GM12874 (cell line): Measurements from ENCODE around the gene TNS4.

Experiments
- CTCF ChIP-seq: IDR thresholded peaks from 2 replicates; pipeline ENCODE4 v1.5.1; 2011; ENCODE audit warnings: low read depth, mild to moderate bottlenecking, control low read depth, low read length, moderate library complexity; ENCODE audit not compliant: insufficient read depth

Gene TNS4

DNA sequence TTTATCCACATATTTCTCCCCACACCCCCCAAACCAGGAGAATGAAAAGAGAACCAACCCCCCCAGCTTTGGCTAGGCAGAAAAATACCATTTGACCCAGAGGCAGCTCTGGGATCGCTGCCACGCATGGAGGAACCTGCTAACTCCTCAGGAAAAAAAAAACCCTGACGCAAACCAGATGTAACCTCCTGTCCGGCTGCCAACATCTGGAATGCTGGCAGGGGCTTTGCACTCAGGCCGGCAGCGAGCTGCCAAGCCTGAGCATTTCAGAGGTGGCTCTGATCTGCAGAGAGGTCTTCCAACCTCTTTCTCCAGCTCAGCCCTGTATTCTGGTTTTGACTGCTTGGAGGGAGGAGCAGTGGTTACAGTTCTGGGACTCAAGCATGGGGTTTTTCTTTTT, 50.0 kb downstream of the TNS4 start:
- no peak for TF ChIP-seq CTCF

GRCh38 chr17:40450175-40450574, 51.2 kb downstream of the TNS4 start:
- peak; percentile 65 for TF ChIP-seq CTCF

DNA sequence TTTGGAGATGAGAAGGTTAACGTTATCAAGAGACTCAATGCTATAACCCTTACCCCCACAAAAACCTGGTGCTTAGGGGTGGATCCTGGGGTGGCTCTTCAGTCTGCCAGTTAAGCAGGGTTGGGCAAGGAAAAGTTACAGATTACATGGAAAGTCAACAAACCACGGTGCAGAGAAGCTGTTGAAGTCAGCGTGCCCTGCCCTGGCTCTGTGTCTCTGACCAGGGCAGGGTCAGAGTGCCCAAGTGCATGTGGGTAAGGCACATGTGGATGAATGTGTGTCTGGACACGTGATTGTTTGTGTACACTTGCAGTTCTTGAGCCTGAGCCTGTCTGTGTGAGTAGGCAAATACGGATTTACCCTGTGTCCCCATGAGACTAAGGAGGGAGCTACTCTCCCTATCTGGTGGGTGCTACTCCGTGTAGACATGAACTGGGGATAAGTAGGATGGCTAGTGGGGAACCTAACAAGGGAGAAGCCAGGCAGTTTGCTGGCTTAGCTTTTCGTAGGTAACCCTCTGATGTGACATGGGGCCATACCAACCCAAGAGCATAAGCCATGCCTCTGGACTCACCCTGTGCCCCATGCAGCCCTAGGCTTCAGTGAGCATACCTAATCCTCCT, 52.7 kb downstream of the TNS4 start:
- TF ChIP-seq CTCF: no peak

DNA sequence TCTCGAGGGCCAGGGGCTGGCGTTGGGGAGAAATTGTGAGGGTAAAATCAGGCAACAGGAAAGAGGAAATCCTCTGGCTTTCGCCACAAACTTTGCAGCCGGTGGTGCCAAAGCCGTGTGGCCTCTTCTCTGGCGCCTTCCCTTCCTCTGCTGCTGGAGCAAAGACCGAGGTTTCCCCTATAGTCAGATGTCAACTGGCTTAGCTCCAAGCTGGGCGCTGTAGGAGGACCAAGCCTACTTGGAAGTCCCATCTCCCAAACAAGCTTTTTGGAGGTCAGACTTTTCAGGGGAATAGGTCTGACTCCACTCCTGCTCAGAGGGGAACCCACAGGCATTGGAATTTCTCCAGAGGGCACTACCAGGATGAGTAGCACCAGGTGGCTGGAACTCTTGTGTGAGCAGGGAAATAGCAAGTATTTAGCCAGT, 53.2 kb downstream of the TNS4 start:
- TF ChIP-seq CTCF: no peak

- no peak for TF ChIP-seq CTCF
These were observed 53.6 kb downstream of the TNS4 start for GRCh38 chr17:40447806-40448205.

DNA sequence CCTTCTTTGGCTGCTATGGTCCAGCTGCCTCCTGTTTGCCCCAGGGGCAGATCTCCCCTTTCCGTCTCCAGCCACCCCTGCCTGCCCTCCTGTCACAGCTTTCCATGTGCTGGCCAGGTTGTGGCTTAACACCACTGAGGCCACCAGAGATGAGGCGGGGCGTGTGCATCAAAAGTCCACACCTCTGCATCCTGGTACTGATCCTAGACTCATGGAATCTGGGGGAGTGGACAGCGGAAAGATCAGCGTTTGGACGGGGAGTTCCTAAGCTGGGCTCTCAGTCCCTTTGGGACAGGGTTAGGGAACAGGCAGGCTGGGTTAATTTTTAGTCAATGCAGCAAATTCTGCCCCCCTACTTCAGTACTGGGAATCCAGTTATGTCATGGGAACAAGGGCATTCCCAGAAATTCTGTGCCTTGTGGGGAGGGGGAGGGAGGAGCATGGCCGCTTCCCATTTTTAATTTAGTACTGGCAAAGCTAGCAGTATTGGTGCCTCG, 54.2 kb downstream of the TNS4 start:
- TF ChIP-seq CTCF: no peak

GRCh38 chr17:40445751-40446468, 55.5 kb downstream of the TNS4 start:
- TF ChIP-seq CTCF: no peak
